Measurements from ENCODE around the gene SP3. TPM values are rescaled to one million over a fixed set of nuclear protein-coding genes. Genes with fewer than 3 reads are reported as not detected.
A peak's percentile ranks its signal among the peaks of the same experiment; 100 is the strongest.

Gene SP3
- total and polyA plus RNA-seq, 9 of the 15 experiments (the other 6 are each of a cell fraction or from before 2014, with no cell fraction given) = 12.0 to 106 (median 74.9) TPM

- peak in 1 of 2 experiments; percentile 38 for TF ChIP-seq E2F6 (IDR thresholded peaks at IDR 0.05; ENCODE audit: borderline replicate concordance in 1 of 2, extremely low read depth in 1 of 2, insufficient read depth in 1 of 2, insufficient read length in 1 of 2, low read depth in 1 of 2, low read length in 1 of 2, poor library complexity in 1 of 2, severe bottlenecking in 1 of 2)
- TF ChIP-seq ZNF282 (CRISPR knock-in tag; IDR thresholded peaks at IDR 0.05) = no peak
- peak; percentile 95 for TF ChIP-seq ERF (CRISPR knock-in tag; IDR thresholded peaks at IDR 0.05)
- peak; percentile 89 for TF ChIP-seq SP2 (IDR thresholded peaks at IDR 0.05; ENCODE audit: extremely low read depth, low read depth, low read length, poor library complexity, severe bottlenecking)
- no peak for TF ChIP-seq ZNF444 (CRISPR knock-in tag; IDR thresholded peaks at IDR 0.05)
- TF ChIP-seq MGA (IDR thresholded peaks at IDR 0.05) = no peak
- TF ChIP-seq ZNF445 (CRISPR knock-in tag; IDR thresholded peaks at IDR 0.05; ENCODE audit: low read depth) = no peak
- no peak for TF ChIP-seq SAFB (IDR thresholded peaks at IDR 0.05; ENCODE audit: borderline replicate concordance, low read depth, low read length)
- peak; percentile 36; the same call in 1 of the 2 replicates for TF ChIP-seq ELK3 (CRISPR knock-in tag; IDR thresholded peaks at IDR 0.05)
- TF ChIP-seq CCAR2 (IDR thresholded peaks at IDR 0.05; ENCODE audit: low read depth, low read length) = no peak
- peak; percentile 48 for TF ChIP-seq BCOR (IDR thresholded peaks at IDR 0.05)
- TF ChIP-seq SP1 (CRISPR knock-in tag; IDR thresholded peaks at IDR 0.05) = peak; percentile 65
Measured at GRCh38 chr2:173965372-173966025, at the start of gene SP3 (continued).

Measured in K562 (cell line).